Endometrial microvascular endothelial cells (primary cell): ENCODE data around the gene SUPT4H1. TPM values are rescaled to one million over a fixed set of nuclear protein-coding genes. Genes with fewer than 3 reads are reported as not detected.

Source experiments
- in situ Hi-C: cut with HindIII; loops from 2 replicates; pipeline ENCODE4 v1.10.0; 2017; ENCODE audit warnings: low sequenced_read_pairs, low pct_unique_long_range_greater_than_20kb; ENCODE audit errors: inconsistent ontology term
- total RNA-seq: library from RNA; depleted of rRNA; stranded (reverse); fragments of >200 nt; gene quantifications from one replicate; pipeline ENCODE4 v1.2.3, GENCODE V29; 2015; ENCODE audit errors: inconsistent ontology term

Gene SUPT4H1
- total RNA-seq, 1 donor from 2014 or later, result 54.6 TPM

- in situ Hi-C loops, result no loop called here
These were observed 17.7 kb downstream of the SUPT4H1 start for GRCh38 chr17:58334256-58334655.

GRCh38 chr17:58333736-58334207, 18.2 kb downstream of the SUPT4H1 start:
- in situ Hi-C loops, result no loop called here

GRCh38 chr17:58332778-58333735, 18.9 kb downstream of the SUPT4H1 start:
- in situ Hi-C loops, result no loop called here

GRCh38 chr17:58331815-58332777, 19.9 kb downstream of the SUPT4H1 start:
- in situ Hi-C loops, result no loop called here

GRCh38 chr17:58330997-58331814, 20.8 kb downstream of the SUPT4H1 start:
- in situ Hi-C loops, result no loop called here

- in situ Hi-C loops, result no loop called here
These were observed 21.4 kb downstream of the SUPT4H1 start for GRCh38 chr17:58330538-58330996.

- in situ Hi-C loops, result no loop called here
These were observed 22.0 kb downstream of the SUPT4H1 start for GRCh38 chr17:58329810-58330537.

- in situ Hi-C loops, result no loop called here
These were observed 22.8 kb downstream of the SUPT4H1 start for GRCh38 chr17:58329035-58329809.

GRCh38 chr17:58328195-58329034, 23.6 kb downstream of the SUPT4H1 start, which contains the start of gene TSPOAP1:
Gene TSPOAP1, minus strand, starts transcription at chr17:58328795. Its CDS starts 875 bp downstream, at chr17:58327920.
- in situ Hi-C loops, result no loop called here

- in situ Hi-C loops, result no loop called here
These were observed 24.4 kb downstream of the SUPT4H1 start for GRCh38 chr17:58327363-58328194.

- in situ Hi-C loops, result no loop called here
These were observed 25.2 kb downstream of the SUPT4H1 start for GRCh38 chr17:58326609-58327362.

- in situ Hi-C loops, result no loop called here
These were observed 26.0 kb downstream of the SUPT4H1 start for GRCh38 chr17:58325976-58326468.

- in situ Hi-C loops, result no loop called here
These were observed 26.7 kb downstream of the SUPT4H1 start for GRCh38 chr17:58325289-58325726.
